ENCODE data around the gene DAW1. TPM values are rescaled to one million over a fixed set of nuclear protein-coding genes. Genes with fewer than 3 reads are reported as not detected.
A peak's percentile ranks its signal among the peaks of the same experiment; 100 is the strongest.

DAW1 gene
- total and polyA plus RNA-seq, 2 of the 13 experiments (the other 11 are each of a cell fraction or from before 2014, with no cell fraction given): not detected

DNA sequence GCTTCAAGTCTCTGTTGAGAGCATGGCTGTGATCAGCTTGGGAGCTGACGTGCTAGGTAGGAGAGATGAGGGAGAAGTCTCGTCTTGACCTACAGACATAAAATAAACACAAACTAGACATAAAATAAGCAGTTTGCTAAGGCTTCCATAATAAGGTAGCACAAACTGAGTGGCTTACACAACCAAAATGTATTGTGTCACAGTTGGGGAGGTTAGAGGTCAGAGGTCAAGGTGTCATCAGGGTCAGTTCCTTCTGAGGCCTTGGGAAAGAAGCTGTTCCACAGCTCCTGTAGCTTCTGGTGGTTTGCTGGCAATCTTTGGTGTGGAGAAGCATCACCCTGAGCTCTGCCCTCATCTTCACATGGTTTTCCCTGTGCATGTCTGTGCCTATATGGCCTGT is 20.2 kb downstream of the DAW1 start:
- FAIRE-seq (no peak), ATAC-seq (no peak), DNase-seq (ENCODE audit: low spot score) (no peak)
- Histone ChIP-seq H4K20me1 (ENCODE audit: insufficient read depth, low read length) (no peaks in the 10 kb centered on the region), H3K9me3 (ENCODE audit: low read length) (no peaks in the 10 kb centered on the region), H3K4me3 (replicated peaks in 1 of 3; ENCODE audit: insufficient read depth in 1 of 3, low read depth in 2 of 3, low read length in 3 of 3) (no peak overlapping the region), H2AFZ (ENCODE audit: low read length) (no peak overlapping the region), H3K9ac (ENCODE audit: insufficient read depth, low read depth, low read length) (no peak overlapping the region), H3K4me2 (ENCODE audit: low read depth, low read length) (no peak overlapping the region), H3K27ac (ENCODE audit: extremely low read length, insufficient read depth, low read length) (no peak overlapping the region), H3K36me3 (replicated peaks in 1 of 2; ENCODE audit: control insufficient read depth in 1 of 2, insufficient read depth in 2 of 2, low read length in 2 of 2) (no peaks in the 10 kb centered on the region), H3K79me2 (ENCODE audit: insufficient read depth, low read length) (no peaks in the 10 kb centered on the region), H3K4me1 (ENCODE audit: insufficient read depth, low read length) (no peaks in the 10 kb centered on the region), H3K27me3 (ENCODE audit: control insufficient read depth in 1 of 2, insufficient read depth in 2 of 2, low read length in 2 of 2) (peaks cover 0 to 4% of the 10 kb centered on the region in 2 experiments; a peak in 1 of 5 replicates)
- BruUV-seq (replicated peaks): no TSS peak
- CTCF ChIA-PET (ENCODE audit: low intra/inter-chr PET ratio, low total read pairs): no interaction called here
- whole genome bisulfite sequencing (ENCODE audit: low lambda C conversion rate): 16% methylated on average over 2 of the region's 2 CpGs
- intact Hi-C loops (cut with micrococcal nuclease; ENCODE audit: unreplicated experiment) (loop anchor here (5.0 kb wide), 1 partner anchor 1696 kb away; no protein-coding TSS in a partner anchor), in situ Hi-C loops (cut with HindIII; ENCODE audit: extremely low pct_ligation_motif_present, low pct_unique_long_range_greater_than_20kb) (no loop called here)
- peak; percentile 78 for TF ChIP-seq NR2C2 (CRISPR knock-in tag; IDR thresholded peaks at IDR 0.05; ENCODE audit: borderline replicate concordance)
- peak; percentile 59; the same call in 1 of the 2 replicates for TF ChIP-seq NR2F6 (IDR thresholded peaks at IDR 0.05)
- TF ChIP-seq NR2F6 (CRISPR knock-in tag; IDR thresholded peaks at IDR 0.05): peak; percentile 37; the same call in 1 of the 2 replicates
- TF ChIP-seq TCF7 (IDR thresholded peaks at IDR 0.05; ENCODE audit: low read depth): no peak
- POLR2A ChIA-PET: no interaction called here

DNA sequence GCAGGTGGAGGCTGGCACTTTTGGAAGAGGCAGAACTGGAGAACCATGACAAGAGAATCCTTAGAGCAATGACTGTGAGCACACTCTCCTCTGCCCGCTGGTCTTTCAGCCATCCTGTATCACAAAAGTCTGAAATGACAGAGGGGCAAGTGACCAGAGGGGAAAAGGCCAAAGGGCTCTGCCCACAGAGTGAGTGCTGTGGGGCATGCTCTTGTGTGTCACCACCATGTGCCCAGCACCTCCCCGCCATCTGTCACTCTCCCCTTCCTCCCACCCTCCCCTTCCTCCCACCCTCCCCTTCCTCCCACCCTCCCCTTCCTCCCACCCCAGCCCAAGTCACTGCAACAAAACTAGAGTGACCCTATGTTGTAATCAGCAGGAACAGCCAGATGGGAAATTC is 31.9 kb downstream of the DAW1 start:
- no peak for ATAC-seq
- TF ChIP-seq PCBP1 (IDR thresholded peaks at IDR 0.05; ENCODE audit: borderline replicate concordance, low read depth, low read length) (0 out of 2 replicates have a peak, but pooled peaks have one; percentile 47), BORCS8-MEF2B (CRISPR knock-in tag; IDR thresholded peaks at IDR 0.05) (no peak), HNRNPK (IDR thresholded peaks at IDR 0.05; ENCODE audit: low read depth, low read length, poor library complexity, severe bottlenecking) (peak; percentile 80)
- CTCF ChIA-PET (ENCODE audit: low intra/inter-chr PET ratio, low total read pairs): no interaction called here
- no peaks in the 10 kb centered on the region for H3K36me3 ChIP-seq (replicated peaks in 1 of 2; ENCODE audit: control insufficient read depth in 1 of 2, insufficient read depth in 2 of 2, low read length in 2 of 2)
- in situ Hi-C loops (cut with HindIII; ENCODE audit: extremely low pct_ligation_motif_present, low pct_unique_long_range_greater_than_20kb) (loop anchor here (25.0 kb wide), 1 partner anchor 759 kb away; no protein-coding TSS in a partner anchor), intact Hi-C loops (cut with micrococcal nuclease; ENCODE audit: unreplicated experiment) (no loop called here)
- H3K4me3 ChIP-seq (replicated peaks in 1 of 3; ENCODE audit: insufficient read depth in 1 of 3, low read depth in 2 of 3, low read length in 3 of 3): no peak overlapping the region
- H3K4me1 ChIP-seq (ENCODE audit: insufficient read depth, low read length): no peaks in the 10 kb centered on the region
- no peak overlapping the region for H2AFZ ChIP-seq (ENCODE audit: low read length)
- H4K20me1 ChIP-seq (ENCODE audit: insufficient read depth, low read length): no peaks in the 10 kb centered on the region
- POLR2A ChIA-PET: no interaction called here
- no peak overlapping the region for H3K4me2 ChIP-seq (ENCODE audit: low read depth, low read length)
- H3K9me3 ChIP-seq (ENCODE audit: low read length): no peaks in the 10 kb centered on the region
- no peak for FAIRE-seq
- no peaks in the 10 kb centered on the region for H3K79me2 ChIP-seq (ENCODE audit: insufficient read depth, low read length)
- BruUV-seq (replicated peaks): no TSS peak
- H3K9ac ChIP-seq (ENCODE audit: insufficient read depth, low read depth, low read length): no peak overlapping the region
- no peaks in the 10 kb centered on the region for H3K27me3 ChIP-seq (ENCODE audit: control insufficient read depth in 1 of 2, insufficient read depth in 2 of 2, low read length in 2 of 2)
- H3K27ac ChIP-seq (ENCODE audit: extremely low read length, insufficient read depth, low read length): no peak overlapping the region
- 0% methylated on average over 2 of the region's 2 CpGs for WGBS (ENCODE audit: low lambda C conversion rate)
- DNase-seq (ENCODE audit: low spot score): no peak

Data from HepG2 (cell line).